A673 (cell line): ENCODE data around the gene TEX50.
"Not testable (repeated sequence)": the region's sequence is repeated elsewhere in the genome, so short reads cannot be mapped to it uniquely, and the experiment has no call there.

Experiments
- EZH2 ChIP-seq: fragments of 200-600 bp; sonication (generic); IDR thresholded peaks from 2 replicates; pipeline ENCODE4 v1.6.1; 2017; ENCODE audit warnings: borderline replicate concordance, low read depth, mild to moderate bottlenecking, mixed read lengths, antibody characterized with exemption, low read length; ENCODE audit not compliant: poor library complexity, severe bottlenecking
- TF ChIP-seq, protein P1 (sequence below): fragments of 300-800, 200-600 bp; sonication (generic); conservative IDR thresholded peaks from 2 replicates; pipeline ENCODE4 v1.5.1; 2017; ENCODE audit warnings: low read depth, mild to moderate bottlenecking, antibody characterized with exemption, low read length, moderate library complexity, mixed read lengths

DNA sequence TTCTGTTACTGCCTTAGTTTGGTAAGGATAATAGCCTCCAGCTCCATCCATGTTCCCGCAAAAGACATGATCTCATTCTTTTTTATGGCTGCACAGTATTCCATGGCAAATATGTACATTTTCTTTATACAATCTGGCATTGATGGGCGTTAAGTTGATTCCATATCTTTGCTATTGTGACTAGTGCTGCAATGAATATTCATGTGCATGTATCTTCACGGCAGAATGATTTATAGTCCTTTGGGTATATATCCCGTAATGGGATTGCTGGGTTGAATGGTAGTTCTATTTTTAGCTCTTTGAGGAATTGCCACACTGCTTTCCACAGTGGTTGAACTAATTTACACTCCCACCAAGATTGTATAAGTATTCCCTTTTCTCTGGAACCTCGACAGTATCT is 44.0 kb upstream of the TEX50 start:
- TF ChIP-seq, protein P1, sequence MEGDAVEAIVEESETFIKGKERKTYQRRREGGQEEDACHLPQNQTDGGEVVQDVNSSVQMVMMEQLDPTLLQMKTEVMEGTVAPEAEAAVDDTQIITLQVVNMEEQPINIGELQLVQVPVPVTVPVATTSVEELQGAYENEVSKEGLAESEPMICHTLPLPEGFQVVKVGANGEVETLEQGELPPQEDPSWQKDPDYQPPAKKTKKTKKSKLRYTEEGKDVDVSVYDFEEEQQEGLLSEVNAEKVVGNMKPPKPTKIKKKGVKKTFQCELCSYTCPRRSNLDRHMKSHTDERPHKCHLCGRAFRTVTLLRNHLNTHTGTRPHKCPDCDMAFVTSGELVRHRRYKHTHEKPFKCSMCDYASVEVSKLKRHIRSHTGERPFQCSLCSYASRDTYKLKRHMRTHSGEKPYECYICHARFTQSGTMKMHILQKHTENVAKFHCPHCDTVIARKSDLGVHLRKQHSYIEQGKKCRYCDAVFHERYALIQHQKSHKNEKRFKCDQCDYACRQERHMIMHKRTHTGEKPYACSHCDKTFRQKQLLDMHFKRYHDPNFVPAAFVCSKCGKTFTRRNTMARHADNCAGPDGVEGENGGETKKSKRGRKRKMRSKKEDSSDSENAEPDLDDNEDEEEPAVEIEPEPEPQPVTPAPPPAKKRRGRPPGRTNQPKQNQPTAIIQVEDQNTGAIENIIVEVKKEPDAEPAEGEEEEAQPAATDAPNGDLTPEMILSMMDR, result not testable (repeated sequence)
- not testable (repeated sequence) for TF ChIP-seq EZH2
